Kidney (tissue), 14 donors: ENCODE measurements around the gene DNAI4. TPM values are rescaled to one million over a fixed set of nuclear protein-coding genes. Genes with fewer than 3 reads are reported as not detected.
A peak's percentile ranks its signal among the peaks of the same experiment; 100 is the strongest.

Experiments
- DNase-seq, 5 donors: peaks; one replicate each; pipeline ENCODE4 v3.0.0-alpha.2; 2013 to 2020
- FAIRE-seq: peaks from 2 replicates; lab custom pipeline; 2012; peaks lifted over from hg19 to GRCh38; lab: Jason Lieb, UNC
- H3K27ac ChIP-seq, 2 donors: one replicate each; pipeline ENCODE4 v1.7.0; 2013; ENCODE audit warnings: low read depth in 2 of 2, low read length in 2 of 2, inconsistent platforms in 1 of 2
- H3K27me3 ChIP-seq: one replicate; pipeline ENCODE4 v1.7.1; 2013; ENCODE audit warnings: low read length, inconsistent platforms; ENCODE audit not compliant: control insufficient read depth, insufficient read depth
- H3K36me3 ChIP-seq, 3 donors: one replicate each; pipeline versions ENCODE4 v1.7.0 to v1.7.1; 2013; ENCODE audit warnings: low read length in 3 of 3, control low read depth in 1 of 3, inconsistent platforms in 1 of 3; ENCODE audit not compliant: insufficient read depth in 3 of 3, control insufficient read depth in 2 of 3
- H3K4me1 ChIP-seq, 3 donors: one replicate each; pipeline versions ENCODE4 v1.7.0 to v1.7.1; 2013; ENCODE audit warnings: low read length in 3 of 3, inconsistent platforms in 1 of 3, low read depth in 1 of 3; ENCODE audit not compliant: control insufficient read depth in 2 of 3, insufficient read depth in 2 of 3
- H3K4me3 ChIP-seq, 3 donors: one replicate each; pipeline versions ENCODE4 v1.7.0 to v1.8.1; 2013; ENCODE audit warnings: low read length in 3 of 3, control low read depth in 1 of 3, inconsistent platforms in 1 of 3
- H3K9ac ChIP-seq, 3 donors: one replicate each; pipeline versions ENCODE4 v1.7.0 to v1.7.1; 2013; ENCODE audit warnings: low read length in 3 of 3, control low read depth in 1 of 3, inconsistent platforms in 1 of 3
- H3K9me3 ChIP-seq, 3 donors: one replicate each; pipeline versions ENCODE4 v1.7.0 to v1.7.1; 2013; ENCODE audit warnings: low read length in 3 of 3, control low read depth in 1 of 3, inconsistent platforms in 1 of 3; ENCODE audit not compliant: control insufficient read depth in 2 of 3, insufficient read depth in 1 of 3
- CTCF ChIP-seq: IDR thresholded peaks from 3 replicates; pipeline ENCODE4 v1.5.1; 2012; ENCODE audit warnings: mild to moderate bottlenecking, moderate library complexity, borderline replicate concordance; ENCODE audit not compliant: insufficient read depth; ENCODE audit errors: extremely low read depth
- intact Hi-C: fragments of 100-400 bp; cut with DNase I; formaldehyde crosslinking; loops from one replicate; pipeline ENCODE4 v1.11.1; 2022
- polyA plus RNA-seq: library from polyadenylated mRNA; stranded (reverse); fragments of 350-450 nt; fragmentation: Illumina TruSeq; extraction: RNeasy Lipid Tissue Mini Kit (QIAGEN cat#74804); gene quantifications from one replicate; pipeline ENCODE4 v1.2.3, GENCODE V29; 2014; ENCODE audit warnings: low read depth, low replicate concordance; ENCODE audit not compliant: insufficient read depth
- total RNA-seq: library from RNA; stranded (reverse); fragmentation: NEBNext Ultra II Directional; extraction: Animal tissue kit (Norgen Biotek cat#: 25700); gene quantifications from one replicate; pipeline ENCODE4 v1.2.1, GENCODE V29; 2021
- donor health status: control.
- donor health status: control.
- donor health status: control.
- donor health status: control.
- donor health status: control.
- donor health status: DM: yes; HTN: yes; CAD: no.
- donor health status: Normal renal cell carcinoma (clear cell type).

Gene DNAI4
- total and polyA plus RNA-seq, 2 donors from 2014 or later, result 4.1 to 26.8 TPM

DNA sequence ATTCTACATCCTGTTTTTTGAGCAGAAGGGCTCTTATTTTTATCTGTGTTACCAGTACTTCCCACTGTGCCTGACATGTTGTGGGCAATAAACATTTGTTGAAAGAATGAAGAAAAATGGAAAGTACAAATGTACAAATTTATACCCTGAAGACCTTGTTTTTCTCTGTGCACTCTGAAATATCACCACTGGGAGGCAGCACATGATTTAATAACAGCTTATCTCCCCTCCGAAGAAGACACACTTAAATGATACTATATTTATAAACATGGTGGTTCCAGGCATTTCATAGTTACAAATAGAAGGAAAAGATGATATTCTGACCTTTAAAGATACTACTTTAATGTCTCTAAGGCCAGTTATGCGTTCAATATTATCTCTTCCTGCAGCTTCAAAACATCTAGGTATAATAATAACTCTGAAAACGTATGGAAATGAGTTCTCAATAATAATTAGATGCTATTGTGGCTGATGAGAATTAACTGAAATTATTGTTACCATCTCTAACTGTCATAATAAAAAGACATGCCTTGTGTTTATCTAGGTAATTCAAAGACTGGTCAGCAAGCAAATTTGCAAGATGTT is 159.6 kb downstream of the DNAI4 start:
- intact Hi-C loops, result no loop called here
- DNase-seq (peak in 3 of 5 donors; percentile 25 to 64 (median 40)), FAIRE-seq (peak; percentile 59)
- Histone ChIP-seq H3K27ac (no peak overlapping the region), H3K4me1 (no peaks in the 10 kb centered on the region), H3K4me3 (no peak overlapping the region), H3K9me3 (no peaks in the 10 kb centered on the region), H3K9ac (no peak overlapping the region), H3K36me3 (no peaks in the 10 kb centered on the region), H3K27me3 (no peaks in the 10 kb centered on the region)
- peak; percentile 59 for TF ChIP-seq CTCF

Other genes with a start within 250 kb of the DNAI4 start
- gene DYNLT5, start 172.4 kb downstream of the DNAI4 start, total RNA-seq, result 1.4 TPM
- 0.41 TPM for gene DYNLT5, start 172.4 kb downstream of the DNAI4 start, polyA plus RNA-seq
- gene INSL5, start 123.6 kb downstream of the DNAI4 start, total RNA-seq, result not detected
- not detected for gene INSL5, start 123.6 kb downstream of the DNAI4 start, polyA plus RNA-seq
- 47.6 TPM for gene MIER1, start 134 bp upstream of the DNAI4 start, total RNA-seq
- gene MIER1, start 134 bp upstream of the DNAI4 start, polyA plus RNA-seq, result 9.4 TPM
- gene SLC35D1, start 129.3 kb upstream of the DNAI4 start, total RNA-seq, result 11.8 TPM
- gene SLC35D1, start 129.3 kb upstream of the DNAI4 start, polyA plus RNA-seq, result 5.7 TPM
- gene C1orf141, start 210.1 kb upstream of the DNAI4 start, total RNA-seq, result not detected
- gene C1orf141, start 210.1 kb upstream of the DNAI4 start, polyA plus RNA-seq, result not detected
- 0.19 TPM for gene IL23R, start 241.6 kb upstream of the DNAI4 start, total RNA-seq
- not detected for gene IL23R, start 241.6 kb upstream of the DNAI4 start, polyA plus RNA-seq